HEK293T (cell line): Measurements from ENCODE around the gene SBNO2.

Experiments
- BHLHE40 ChIP-seq: fragments of 450-650 bp; IDR thresholded peaks from 2 replicates; pipeline ENCODE4 v1.6.1; 2016; ENCODE audit warnings: mild to moderate bottlenecking, moderate library complexity, borderline replicate concordance
- CTBP1 ChIP-seq: fragments of 450-650 bp; IDR thresholded peaks from 2 replicates; pipeline ENCODE4 v1.6.1; 2016; ENCODE audit warnings: borderline replicate concordance
- FOXA1 ChIP-seq: fragments of 450-650 bp; IDR thresholded peaks from 2 replicates; pipeline ENCODE4 v1.6.1; 2016; ENCODE audit warnings: mild to moderate bottlenecking
- FOXK2 ChIP-seq: fragments of 450-650 bp; IDR thresholded peaks from 2 replicates; pipeline ENCODE4 v1.6.1; 2016; ENCODE audit warnings: mild to moderate bottlenecking
- FOXM1 ChIP-seq: fragments of 450-650 bp; IDR thresholded peaks from 2 replicates; pipeline ENCODE4 v1.6.1; 2017; ENCODE audit warnings: mild to moderate bottlenecking, borderline replicate concordance
- L3MBTL2 ChIP-seq: fragments of 450-650 bp; conservative IDR thresholded peaks from 2 replicates; pipeline ENCODE4 v1.6.1; 2016; ENCODE audit warnings: mild to moderate bottlenecking
- SP1 ChIP-seq: fragments of 450-650 bp; IDR thresholded peaks from 2 replicates; pipeline ENCODE4 v1.6.1; 2017
- SUZ12 ChIP-seq: fragments of 450-650 bp; IDR thresholded peaks from 2 replicates; pipeline ENCODE4 v1.6.1; 2016; ENCODE audit warnings: mild to moderate bottlenecking
- ZNF384 ChIP-seq: fragments of 450-650 bp; IDR thresholded peaks from 2 replicates; pipeline ENCODE4 v1.6.1; 2016

DNA sequence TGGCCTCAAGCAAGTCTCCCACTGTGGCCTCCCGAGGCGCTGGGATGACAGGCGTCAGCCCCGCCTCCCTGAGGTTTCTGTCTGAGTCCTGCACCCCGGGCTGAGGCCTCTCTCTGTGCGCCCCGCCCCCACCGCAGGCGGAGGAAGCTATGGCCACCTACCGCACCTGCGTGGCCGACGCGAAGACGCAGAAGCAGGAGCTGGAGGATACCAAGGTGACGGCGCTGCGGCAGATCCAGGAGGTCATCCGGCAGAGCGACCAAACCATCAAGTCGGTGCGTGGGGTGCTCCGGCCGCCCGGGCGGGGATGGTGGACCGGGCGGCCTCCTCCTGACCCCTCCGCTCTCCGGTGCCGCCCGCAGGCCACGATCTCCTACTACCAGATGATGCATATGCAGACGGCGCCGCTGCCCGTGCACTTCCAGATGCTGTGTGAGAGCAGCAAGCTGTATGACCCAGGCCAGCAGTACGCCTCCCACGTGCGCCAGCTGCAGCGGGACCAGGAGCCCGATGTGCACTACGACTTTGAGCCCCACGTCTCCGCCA is 94.4 kb downstream of the SBNO2 start:
- no peak for TF ChIP-seq FOXA1
- TF ChIP-seq BHLHE40, result no peak
- TF ChIP-seq SP1, result no peak
- TF ChIP-seq FOXM1, result no peak
- no peak for TF ChIP-seq CTBP1
- TF ChIP-seq L3MBTL2, result no peak
- TF ChIP-seq FOXK2, result no peak
- no peak for TF ChIP-seq ZNF384
- TF ChIP-seq SUZ12, result no peak
